ENCODE results near the gene EFCAB12. TPM values are rescaled to one million over a fixed set of nuclear protein-coding genes. Genes with fewer than 3 reads are reported as not detected.

Gene EFCAB12
- total RNA-seq, 2 donors from 2014 or later, result 0.33 to 0.73 TPM

- H3K4me1 ChIP-seq (ENCODE audit: control insufficient read depth, insufficient read depth, low read length), result no peaks in the 10 kb centered on the region
- no peak overlapping the region for H3K27ac Mint-ChIP-seq
- H3K4me1 Mint-ChIP-seq, result peaks cover 28% of the 10 kb centered on the region
- H3K36me3 ChIP-seq (ENCODE audit: control insufficient read depth, insufficient read depth, low read length), result no peaks in the 10 kb centered on the region
- H3K9ac ChIP-seq (ENCODE audit: extremely low read depth, low read length, poor library complexity, severe bottlenecking), result no peak overlapping the region
- no peaks in the 10 kb centered on the region for H3K9me3 Mint-ChIP-seq
- no peak overlapping the region for H3K4me3 Mint-ChIP-seq
- H3K27me3 Mint-ChIP-seq (ENCODE audit: insufficient read depth), result peaks cover 12% of the 10 kb centered on the region
- H3K36me3 Mint-ChIP-seq (ENCODE audit: low read depth), result no peaks in the 10 kb centered on the region
- no peak for TF ChIP-seq CTCF (conservative IDR thresholded peaks at IDR 0.05)
- no peaks in the 10 kb centered on the region for H3K9me3 ChIP-seq (ENCODE audit: control insufficient read depth, low read length)
- H3K27me3 ChIP-seq (ENCODE audit: control insufficient read depth, insufficient read depth, low read length, poor library complexity, severe bottlenecking), result peaks cover 8% of the 10 kb centered on the region
- 79 to 100% methylated on average over 1 of the region's 1 CpG for WGBS, 2 experiments (ENCODE audit: insufficient coverage in 1 of 2, insufficient read length in 1 of 2)
- no peak overlapping the region for H3K4me3 ChIP-seq (ENCODE audit: low read length)
- DNase-seq, result no peak
- H3K27ac ChIP-seq (ENCODE audit: low read depth, low read length), result no peak overlapping the region
These were observed 5.5 kb downstream of the EFCAB12 start for GRCh38 chr3:129422897-129423296.

GRCh38 chr3:129421988-129422745, 6.3 kb downstream of the EFCAB12 start:
- Mint-ChIP-seq H3K9me3 (no peaks in the 10 kb centered on the region), H3K4me3 (no peak overlapping the region), H3K27ac (no peak overlapping the region), H3K27me3 (ENCODE audit: insufficient read depth) (peaks cover 5% of the 10 kb centered on the region), H3K36me3 (ENCODE audit: low read depth) (no peaks in the 10 kb centered on the region), H3K4me1 (peaks cover 27% of the 10 kb centered on the region)
- Histone ChIP-seq H3K27ac (ENCODE audit: low read depth, low read length) (no peak overlapping the region), H3K4me3 (ENCODE audit: low read length) (no peak overlapping the region), H3K27me3 (ENCODE audit: control insufficient read depth, insufficient read depth, low read length, poor library complexity, severe bottlenecking) (peaks cover 1% of the 10 kb centered on the region), H3K36me3 (ENCODE audit: control insufficient read depth, insufficient read depth, low read length) (no peaks in the 10 kb centered on the region), H3K9ac (ENCODE audit: extremely low read depth, low read length, poor library complexity, severe bottlenecking) (no peak overlapping the region), H3K9me3 (ENCODE audit: control insufficient read depth, low read length) (no peaks in the 10 kb centered on the region), H3K4me1 (ENCODE audit: control insufficient read depth, insufficient read depth, low read length) (no peaks in the 10 kb centered on the region)
- peak; percentile 70 for TF ChIP-seq CTCF (conservative IDR thresholded peaks at IDR 0.05)
- 63 to 73% methylated on average over 4 to 5 of the region's 6 CpGs for WGBS, 2 experiments (ENCODE audit: insufficient coverage in 1 of 2, insufficient read length in 1 of 2)
- peak; percentile 60 for DNase-seq

- H3K36me3 Mint-ChIP-seq (ENCODE audit: low read depth), result no peaks in the 10 kb centered on the region
- 93 to 94% methylated on average over 5 to 12 of the region's 12 CpGs for WGBS, 2 experiments (ENCODE audit: insufficient coverage in 1 of 2, insufficient read length in 1 of 2)
These were observed 7.1 kb downstream of the EFCAB12 start for GRCh38 chr3:129421236-129421883.

More at GRCh38 chr3:129421236-129421883, 7.1 kb downstream of the EFCAB12 start:
- no peak overlapping the region for H3K4me3 Mint-ChIP-seq
- no peak overlapping the region for H3K27ac Mint-ChIP-seq
- H3K4me1 Mint-ChIP-seq, result peaks cover 27% of the 10 kb centered on the region
- no peaks in the 10 kb centered on the region for H3K9me3 Mint-ChIP-seq
- Histone ChIP-seq H3K27me3 (ENCODE audit: control insufficient read depth, insufficient read depth, low read length, poor library complexity, severe bottlenecking) (no peaks in the 10 kb centered on the region), H3K9me3 (ENCODE audit: control insufficient read depth, low read length) (no peaks in the 10 kb centered on the region), H3K9ac (ENCODE audit: extremely low read depth, low read length, poor library complexity, severe bottlenecking) (no peak overlapping the region), H3K36me3 (ENCODE audit: control insufficient read depth, insufficient read depth, low read length) (no peaks in the 10 kb centered on the region), H3K27ac (ENCODE audit: low read depth, low read length) (no peak overlapping the region), H3K4me1 (ENCODE audit: control insufficient read depth, insufficient read depth, low read length) (no peaks in the 10 kb centered on the region), H3K4me3 (ENCODE audit: low read length) (no peak overlapping the region)
- no peaks in the 10 kb centered on the region for H3K27me3 Mint-ChIP-seq (ENCODE audit: insufficient read depth)
- TF ChIP-seq CTCF (conservative IDR thresholded peaks at IDR 0.05), result no peak
- peak; percentile 35 for DNase-seq
